ENCODE data around the gene FOSL1. TPM values are rescaled to one million over a fixed set of nuclear protein-coding genes. Genes with fewer than 3 reads are reported as not detected.

FOSL1 gene
- total RNA-seq, 1 experiment from 2014 or later = 20.5 TPM

GRCh38 chr11:65857853-65858680, 42.1 kb downstream of the FOSL1 start, which contains the start of gene CFL1 (continued):
- TF ChIP-seq, protein P1, sequence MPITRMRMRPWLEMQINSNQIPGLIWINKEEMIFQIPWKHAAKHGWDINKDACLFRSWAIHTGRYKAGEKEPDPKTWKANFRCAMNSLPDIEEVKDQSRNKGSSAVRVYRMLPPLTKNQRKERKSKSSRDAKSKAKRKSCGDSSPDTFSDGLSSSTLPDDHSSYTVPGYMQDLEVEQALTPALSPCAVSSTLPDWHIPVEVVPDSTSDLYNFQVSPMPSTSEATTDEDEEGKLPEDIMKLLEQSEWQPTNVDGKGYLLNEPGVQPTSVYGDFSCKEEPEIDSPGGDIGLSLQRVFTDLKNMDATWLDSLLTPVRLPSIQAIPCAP (CRISPR knock-in tag; IDR thresholded peaks at IDR 0.05) = 0 out of 2 replicates have a peak, but pooled peaks have one; percentile 54
- TF ChIP-seq, protein P2, sequence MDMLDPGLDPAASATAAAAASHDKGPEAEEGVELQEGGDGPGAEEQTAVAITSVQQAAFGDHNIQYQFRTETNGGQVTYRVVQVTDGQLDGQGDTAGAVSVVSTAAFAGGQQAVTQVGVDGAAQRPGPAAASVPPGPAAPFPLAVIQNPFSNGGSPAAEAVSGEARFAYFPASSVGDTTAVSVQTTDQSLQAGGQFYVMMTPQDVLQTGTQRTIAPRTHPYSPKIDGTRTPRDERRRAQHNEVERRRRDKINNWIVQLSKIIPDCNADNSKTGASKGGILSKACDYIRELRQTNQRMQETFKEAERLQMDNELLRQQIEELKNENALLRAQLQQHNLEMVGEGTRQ (CRISPR knock-in tag; IDR thresholded peaks at IDR 0.05) = no peak
- no peak for TF ChIP-seq FOXJ3 (CRISPR knock-in tag; IDR thresholded peaks at IDR 0.05; ENCODE audit: borderline replicate concordance)
- peak; percentile 79 for TF ChIP-seq MYBL2 (CRISPR knock-in tag; IDR thresholded peaks at IDR 0.05)
- no peak for TF ChIP-seq ATF1 (CRISPR knock-in tag; IDR thresholded peaks at IDR 0.05)
- TF ChIP-seq NR3C1 (CRISPR knock-in tag; conservative IDR thresholded peaks at IDR 0.05; ENCODE audit: low read depth) = no peak
- TF ChIP-seq ERG (CRISPR knock-in tag; IDR thresholded peaks at IDR 0.05) = no peak
- peak; percentile 89 for TF ChIP-seq ETV6 (CRISPR knock-in tag; IDR thresholded peaks at IDR 0.05)
- no peak for TF ChIP-seq RORB (CRISPR knock-in tag; IDR thresholded peaks at IDR 0.05)
- TF ChIP-seq ZNF317 (CRISPR knock-in tag; IDR thresholded peaks at IDR 0.05; ENCODE audit: borderline replicate concordance, low read depth) = no peak
- TF ChIP-seq, protein P3, sequence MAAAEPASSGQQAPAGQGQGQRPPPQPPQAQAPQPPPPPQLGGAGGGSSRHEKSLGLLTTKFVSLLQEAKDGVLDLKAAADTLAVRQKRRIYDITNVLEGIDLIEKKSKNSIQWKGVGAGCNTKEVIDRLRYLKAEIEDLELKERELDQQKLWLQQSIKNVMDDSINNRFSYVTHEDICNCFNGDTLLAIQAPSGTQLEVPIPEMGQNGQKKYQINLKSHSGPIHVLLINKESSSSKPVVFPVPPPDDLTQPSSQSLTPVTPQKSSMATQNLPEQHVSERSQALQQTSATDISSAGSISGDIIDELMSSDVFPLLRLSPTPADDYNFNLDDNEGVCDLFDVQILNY (CRISPR knock-in tag; IDR thresholded peaks at IDR 0.05) = peak; percentile 94
- no peak for TF ChIP-seq ZNF263 (CRISPR knock-in tag; IDR thresholded peaks at IDR 0.05; ENCODE audit: low read depth)
- no peak; the same call in 1 of the 2 replicates for TF ChIP-seq SMAD3 (CRISPR knock-in tag; IDR thresholded peaks at IDR 0.05; ENCODE audit: borderline replicate concordance)
- peak; percentile 61; the same call in 1 of the 2 replicates for TF ChIP-seq ZBTB43 (CRISPR knock-in tag; IDR thresholded peaks at IDR 0.05)
- TF ChIP-seq, protein P4, sequence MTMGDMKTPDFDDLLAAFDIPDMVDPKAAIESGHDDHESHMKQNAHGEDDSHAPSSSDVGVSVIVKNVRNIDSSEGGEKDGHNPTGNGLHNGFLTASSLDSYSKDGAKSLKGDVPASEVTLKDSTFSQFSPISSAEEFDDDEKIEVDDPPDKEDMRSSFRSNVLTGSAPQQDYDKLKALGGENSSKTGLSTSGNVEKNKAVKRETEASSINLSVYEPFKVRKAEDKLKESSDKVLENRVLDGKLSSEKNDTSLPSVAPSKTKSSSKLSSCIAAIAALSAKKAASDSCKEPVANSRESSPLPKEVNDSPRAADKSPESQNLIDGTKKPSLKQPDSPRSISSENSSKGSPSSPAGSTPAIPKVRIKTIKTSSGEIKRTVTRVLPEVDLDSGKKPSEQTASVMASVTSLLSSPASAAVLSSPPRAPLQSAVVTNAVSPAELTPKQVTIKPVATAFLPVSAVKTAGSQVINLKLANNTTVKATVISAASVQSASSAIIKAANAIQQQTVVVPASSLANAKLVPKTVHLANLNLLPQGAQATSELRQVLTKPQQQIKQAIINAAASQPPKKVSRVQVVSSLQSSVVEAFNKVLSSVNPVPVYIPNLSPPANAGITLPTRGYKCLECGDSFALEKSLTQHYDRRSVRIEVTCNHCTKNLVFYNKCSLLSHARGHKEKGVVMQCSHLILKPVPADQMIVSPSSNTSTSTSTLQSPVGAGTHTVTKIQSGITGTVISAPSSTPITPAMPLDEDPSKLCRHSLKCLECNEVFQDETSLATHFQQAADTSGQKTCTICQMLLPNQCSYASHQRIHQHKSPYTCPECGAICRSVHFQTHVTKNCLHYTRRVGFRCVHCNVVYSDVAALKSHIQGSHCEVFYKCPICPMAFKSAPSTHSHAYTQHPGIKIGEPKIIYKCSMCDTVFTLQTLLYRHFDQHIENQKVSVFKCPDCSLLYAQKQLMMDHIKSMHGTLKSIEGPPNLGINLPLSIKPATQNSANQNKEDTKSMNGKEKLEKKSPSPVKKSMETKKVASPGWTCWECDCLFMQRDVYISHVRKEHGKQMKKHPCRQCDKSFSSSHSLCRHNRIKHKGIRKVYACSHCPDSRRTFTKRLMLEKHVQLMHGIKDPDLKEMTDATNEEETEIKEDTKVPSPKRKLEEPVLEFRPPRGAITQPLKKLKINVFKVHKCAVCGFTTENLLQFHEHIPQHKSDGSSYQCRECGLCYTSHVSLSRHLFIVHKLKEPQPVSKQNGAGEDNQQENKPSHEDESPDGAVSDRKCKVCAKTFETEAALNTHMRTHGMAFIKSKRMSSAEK (CRISPR knock-in tag; IDR thresholded peaks at IDR 0.05; ENCODE audit: borderline replicate concordance) = no peak
- TF ChIP-seq HMGA2 (CRISPR knock-in tag; IDR thresholded peaks at IDR 0.05) = no peak
- TF ChIP-seq ELF4 (CRISPR knock-in tag; IDR thresholded peaks at IDR 0.05; ENCODE audit: low read depth) = no peak
- TF ChIP-seq RELA (CRISPR knock-in tag; IDR thresholded peaks at IDR 0.05; ENCODE audit: borderline replicate concordance) = no peak
- TF ChIP-seq USF1 (CRISPR knock-in tag; IDR thresholded peaks at IDR 0.05) = peak; percentile 48; the same call in 1 of the 2 replicates
- TF ChIP-seq NR1H2 (CRISPR knock-in tag; IDR thresholded peaks at IDR 0.05) = no peak
- TF ChIP-seq NFE2L1 (CRISPR knock-in tag; IDR thresholded peaks at IDR 0.05) = peak; percentile 69
- peak; percentile 76; the same call in 1 of the 2 replicates for TF ChIP-seq ZNF219 (CRISPR knock-in tag; IDR thresholded peaks at IDR 0.05; ENCODE audit: borderline replicate concordance)
- TF ChIP-seq SP1 (CRISPR knock-in tag; conservative IDR thresholded peaks at IDR 0.05) = peak; percentile 93
- TF ChIP-seq ATF3 (CRISPR knock-in tag; conservative IDR thresholded peaks at IDR 0.05) = no peak
